HG02610 (cell line): ENCODE results near the gene HIP1R.

Experiments
- ATAC-seq: cut with Tn5 transposase; IDR thresholded peaks from one replicate; pipeline ENCODE4 v1.9.1; 2021; ENCODE audit warnings: mild to moderate bottlenecking, moderate library complexity; ENCODE audit not compliant: unreplicated experiment

HIP1R gene

DNA sequence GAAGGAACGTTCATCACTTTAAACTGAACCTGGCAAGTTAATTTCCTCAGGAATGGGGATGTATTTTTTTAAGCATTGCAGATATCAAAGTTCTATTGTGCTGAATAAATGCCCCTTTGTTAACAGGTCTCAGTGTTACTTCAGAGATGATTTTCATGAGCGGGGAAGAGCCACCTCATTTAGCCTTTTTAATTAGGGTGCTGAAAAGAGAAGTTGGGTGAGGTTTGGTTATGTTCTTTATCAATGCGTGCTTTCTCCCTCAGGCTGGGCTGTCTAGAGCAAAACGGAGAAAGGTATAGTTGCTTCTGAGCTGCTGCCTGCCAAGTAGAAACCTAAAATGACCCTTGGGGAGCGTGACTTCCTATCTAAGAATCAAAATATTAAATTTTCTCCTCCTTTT is 8.0 kb upstream of the HIP1R start:
- no peak for ATAC-seq

DNA sequence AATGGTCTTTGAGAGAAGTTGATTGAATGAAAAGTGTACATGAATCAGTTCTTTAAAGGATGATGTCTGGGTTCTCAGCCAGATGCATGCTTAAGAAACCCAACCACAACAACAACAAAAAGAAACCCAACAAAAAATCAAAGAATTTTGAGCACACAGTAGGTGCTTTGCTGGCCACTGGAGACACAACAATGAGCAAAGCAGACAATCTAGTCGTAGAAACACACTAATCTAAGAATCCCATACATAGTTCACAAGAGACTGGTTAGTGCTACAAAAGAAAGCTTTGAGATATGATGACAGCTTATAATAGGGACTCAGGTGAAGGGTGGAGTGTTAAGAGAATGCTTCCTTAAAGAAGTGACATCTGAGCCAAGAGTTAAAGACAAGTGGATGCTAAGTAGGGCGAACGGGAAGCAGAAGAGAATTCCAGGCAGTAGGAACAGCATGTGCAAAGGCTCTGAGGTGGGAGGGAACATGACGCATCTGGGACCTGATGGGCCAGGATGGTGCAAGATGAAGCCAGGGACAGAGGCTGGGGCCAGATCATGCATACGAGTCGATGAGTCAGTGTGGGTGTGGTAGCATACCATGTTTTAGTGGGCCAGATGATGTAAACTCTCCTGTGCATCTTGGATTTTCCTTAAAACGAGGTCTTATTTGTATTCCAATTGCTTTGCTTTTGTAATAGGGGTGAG is 4.6 kb upstream of the HIP1R start:
- no peak for ATAC-seq

DNA sequence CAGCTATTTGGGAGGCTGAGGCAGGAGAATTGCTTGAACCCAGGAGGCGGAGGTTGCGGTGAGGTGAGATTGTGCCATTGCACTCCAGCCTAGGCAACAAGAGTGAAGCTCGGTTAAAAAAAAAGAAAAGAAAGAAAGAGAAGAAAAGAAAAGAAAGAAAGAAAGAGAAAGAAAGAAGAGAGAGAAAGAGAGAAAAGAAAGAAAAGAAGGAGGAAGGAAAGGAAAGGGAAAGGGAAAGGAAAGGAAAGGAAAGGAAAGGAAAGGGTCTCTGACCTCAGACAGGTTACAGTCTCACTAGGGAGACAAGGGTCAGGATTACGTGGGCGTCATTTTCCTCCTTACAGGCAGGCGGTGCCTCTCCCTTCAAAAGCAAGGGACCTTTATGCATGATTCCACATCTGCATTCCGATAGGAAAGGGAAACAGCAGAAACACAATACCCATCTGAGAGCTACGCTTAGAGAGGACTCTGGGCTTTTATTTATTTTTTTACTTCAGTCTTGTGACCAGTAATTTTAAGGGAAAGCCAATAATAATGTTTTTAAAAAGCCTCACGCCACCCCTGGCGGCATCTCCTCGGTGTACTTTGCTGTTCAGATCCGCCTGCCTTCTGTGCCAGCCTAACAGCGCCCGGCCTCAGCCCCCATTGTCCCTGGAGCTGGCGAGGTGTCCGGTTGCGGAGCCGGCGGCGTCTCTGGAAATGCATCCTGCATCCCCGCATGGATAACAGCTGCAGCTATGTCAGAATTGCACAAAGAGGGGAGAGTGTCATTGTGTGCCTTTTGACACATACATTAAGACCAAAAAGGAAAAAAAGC is 945 bp upstream of the HIP1R start:
- no peak for ATAC-seq

DNA sequence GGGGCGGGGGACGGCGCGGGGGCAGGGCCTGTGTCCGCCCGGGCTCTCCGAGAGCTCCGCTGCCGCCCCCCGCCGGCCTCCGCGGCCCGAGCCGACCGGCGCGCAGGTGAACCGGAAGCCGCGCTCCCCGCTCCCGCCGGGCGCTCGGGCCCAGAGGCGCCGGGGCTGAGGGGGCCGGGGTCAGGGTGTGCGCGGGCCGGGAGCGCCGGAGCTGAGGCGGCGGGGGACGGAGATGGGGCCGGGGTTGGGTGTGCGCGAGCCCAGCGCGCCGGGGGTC is 431 bp downstream of the HIP1R start:
- no peak for ATAC-seq

DNA sequence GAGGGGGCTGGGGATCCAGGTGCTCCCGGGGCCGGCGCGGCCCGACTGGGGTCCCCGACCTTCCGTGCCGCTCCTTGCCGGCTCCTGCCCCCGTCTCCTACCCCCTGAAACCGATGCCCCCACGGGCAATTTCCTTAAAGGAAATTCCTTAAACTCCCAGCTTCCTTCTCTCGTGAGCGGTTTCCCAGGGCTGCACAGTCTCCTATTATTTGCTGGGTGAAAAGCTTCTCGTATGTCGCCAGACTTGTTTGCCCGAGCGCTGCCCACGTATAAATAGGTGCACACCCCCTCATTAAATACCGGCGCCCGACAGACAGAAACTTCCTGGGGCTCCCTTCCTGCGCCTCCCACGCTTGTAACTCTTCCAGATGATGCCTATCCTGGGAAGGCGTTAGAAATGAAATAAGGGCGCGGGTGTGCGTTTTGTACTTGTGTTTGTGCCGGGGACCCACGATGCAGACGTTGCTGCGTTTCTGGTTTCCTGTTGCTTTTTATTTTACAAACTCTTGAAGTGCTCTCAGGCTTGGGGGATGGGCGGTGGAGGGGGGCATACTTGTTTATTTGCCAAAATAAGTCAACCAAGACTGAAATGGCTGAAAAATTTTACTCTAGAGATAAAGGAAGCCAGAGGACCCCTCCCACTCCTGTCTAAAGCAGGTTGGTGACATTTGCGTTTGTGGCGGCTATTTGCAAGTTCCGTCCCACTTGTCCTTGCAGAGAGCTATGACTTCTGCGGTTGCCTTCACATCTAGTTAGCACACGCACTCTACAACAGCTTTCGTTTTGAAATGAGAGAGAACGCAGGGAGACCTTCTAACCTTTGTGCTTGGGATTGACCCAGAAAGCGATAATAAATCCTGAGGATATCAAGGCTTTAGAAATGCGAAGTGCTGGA is 1.0 kb downstream of the HIP1R start:
- ATAC-seq = peak; percentile 56

DNA sequence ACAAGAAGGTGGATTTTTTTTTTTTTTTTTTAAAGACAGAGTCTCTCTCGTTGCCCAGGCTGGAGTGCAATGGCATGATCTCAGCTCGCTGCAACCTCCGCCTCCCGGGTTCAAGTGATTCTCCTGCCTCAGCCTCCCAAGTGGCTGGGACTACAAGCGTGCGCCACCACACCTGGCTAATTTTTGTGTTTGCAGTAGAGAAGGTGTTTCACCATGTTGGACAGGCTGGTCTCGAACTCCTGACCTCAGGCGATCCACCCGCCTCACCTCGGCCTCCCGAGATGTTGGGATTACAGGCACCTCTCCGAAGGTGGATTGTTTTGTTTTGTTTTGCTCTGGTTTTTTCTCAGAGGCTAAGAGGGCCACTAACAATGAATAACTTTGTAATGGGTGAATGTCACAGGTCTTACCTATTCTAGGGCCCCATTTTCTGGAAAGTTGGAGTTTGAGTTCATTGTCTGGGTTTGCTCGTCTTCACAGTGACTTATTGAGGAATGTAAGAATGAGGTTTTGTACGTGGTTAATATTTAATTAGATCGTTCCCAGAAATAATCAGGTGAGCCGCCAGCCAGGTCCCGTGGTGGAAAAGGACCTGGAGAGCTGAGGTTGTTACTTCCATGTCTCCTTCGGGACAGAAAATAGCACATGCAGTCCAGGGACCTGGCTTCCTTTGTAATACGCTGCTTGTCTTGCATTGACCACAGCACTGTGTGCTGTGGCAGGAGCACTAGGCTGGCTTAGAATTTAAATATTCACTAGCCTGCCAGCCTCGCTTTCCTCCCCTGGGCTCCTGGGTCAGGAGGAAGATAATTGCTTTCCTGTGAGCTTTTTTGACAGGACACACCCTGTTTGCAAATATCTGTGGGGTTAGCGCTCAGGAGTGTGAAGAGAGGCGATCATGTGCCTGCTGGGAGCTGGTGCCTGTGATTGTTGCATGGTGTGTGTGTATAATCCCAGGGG is 2.3 kb downstream of the HIP1R start:
- ATAC-seq = no peak

DNA sequence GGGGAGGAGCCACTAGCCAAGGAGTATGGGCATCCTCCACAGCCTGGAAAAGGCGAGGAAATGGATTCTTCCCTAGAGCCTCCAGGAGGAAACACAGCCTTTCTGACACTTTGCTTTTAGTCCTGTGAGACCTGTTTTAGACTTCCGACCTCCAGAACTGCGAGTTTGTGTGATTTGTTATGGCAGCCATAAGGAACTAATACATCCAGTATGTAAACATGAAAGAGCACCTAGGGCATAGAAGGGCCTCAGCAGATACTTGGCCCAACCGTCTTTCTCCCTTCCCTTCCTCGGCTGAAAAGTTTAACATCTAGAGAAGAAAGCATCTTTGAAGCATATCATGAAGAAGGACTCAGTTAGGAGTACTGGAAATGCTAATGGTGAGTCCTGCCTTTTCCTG is 3.6 kb downstream of the HIP1R start:
- ATAC-seq = no peak

DNA sequence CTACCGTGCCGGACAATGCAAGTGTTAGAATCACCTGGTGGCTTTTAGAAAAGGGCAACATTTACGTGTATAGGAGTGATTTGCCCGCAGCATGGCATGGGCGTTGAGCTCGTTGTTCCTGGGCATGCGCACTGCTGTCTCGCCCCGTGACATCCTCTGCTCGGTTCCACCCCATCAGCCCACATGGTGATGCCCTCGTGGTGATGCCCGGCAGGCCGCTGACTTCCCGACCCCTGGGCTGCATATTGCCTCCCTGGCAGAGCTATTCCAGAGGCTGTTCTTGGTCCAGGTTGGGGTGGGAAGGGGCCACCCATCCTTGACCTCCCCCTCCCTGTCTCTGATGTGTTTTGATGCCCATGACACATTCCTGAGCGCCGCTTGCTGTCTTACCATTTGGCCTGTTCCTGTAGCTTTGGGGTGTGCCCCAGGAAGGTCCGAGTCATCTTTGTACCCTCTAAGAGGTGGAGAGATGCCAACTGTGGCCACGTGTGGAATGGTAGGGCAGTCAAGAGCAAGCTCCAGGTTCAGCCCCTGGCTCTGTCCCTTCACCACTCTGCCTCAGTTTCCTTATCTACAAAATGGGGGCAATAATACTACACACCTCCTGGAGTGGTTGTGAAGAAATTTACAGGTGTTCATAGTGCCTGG is 4.8 kb downstream of the HIP1R start:
- no peak for ATAC-seq

DNA sequence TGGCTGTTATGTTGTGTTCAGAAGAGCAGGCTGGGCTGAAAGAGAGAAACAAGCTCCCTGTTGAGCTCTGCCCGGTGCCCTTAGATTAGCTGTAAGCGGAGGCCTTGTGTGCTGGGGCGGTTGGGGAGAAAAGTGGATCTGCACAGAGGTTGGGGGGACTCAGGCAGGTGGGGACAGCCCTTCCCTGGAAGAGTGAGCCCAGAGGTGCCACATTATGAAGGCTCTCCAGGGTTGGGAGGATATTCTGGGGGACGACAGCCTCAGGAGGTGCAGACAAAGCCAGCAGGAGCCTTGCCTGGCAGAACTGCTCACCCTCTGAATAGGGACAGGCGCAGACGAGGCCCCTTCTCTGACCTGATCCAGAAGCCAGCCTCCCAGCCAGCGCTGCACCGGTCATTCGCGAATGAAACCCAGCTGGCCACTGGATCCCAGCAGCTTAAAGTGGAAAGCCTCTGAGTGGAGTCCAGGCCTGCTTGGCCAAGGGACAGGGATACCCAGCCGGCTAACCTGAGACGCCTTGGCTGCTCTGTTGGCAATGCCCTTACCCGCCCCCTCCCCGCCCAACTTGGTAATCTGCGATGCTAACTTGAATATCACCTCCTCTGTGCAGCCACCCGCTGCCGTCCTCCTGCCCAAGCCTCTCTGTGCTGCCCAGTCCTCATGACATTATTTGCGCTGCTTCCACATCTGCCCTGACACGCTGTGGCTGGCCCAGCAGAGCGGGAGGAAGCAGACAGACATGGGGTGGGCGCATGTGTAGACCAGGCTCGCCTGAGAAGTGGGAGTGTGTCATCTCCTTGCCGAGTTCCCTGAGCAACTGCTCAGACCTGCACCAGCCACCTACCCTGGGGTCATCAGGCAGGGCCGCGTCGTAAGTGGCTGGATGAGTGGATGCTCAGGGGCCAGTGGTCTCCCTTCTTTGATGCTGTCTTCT is 5.6 kb downstream of the HIP1R start:
- ATAC-seq = no peak

DNA sequence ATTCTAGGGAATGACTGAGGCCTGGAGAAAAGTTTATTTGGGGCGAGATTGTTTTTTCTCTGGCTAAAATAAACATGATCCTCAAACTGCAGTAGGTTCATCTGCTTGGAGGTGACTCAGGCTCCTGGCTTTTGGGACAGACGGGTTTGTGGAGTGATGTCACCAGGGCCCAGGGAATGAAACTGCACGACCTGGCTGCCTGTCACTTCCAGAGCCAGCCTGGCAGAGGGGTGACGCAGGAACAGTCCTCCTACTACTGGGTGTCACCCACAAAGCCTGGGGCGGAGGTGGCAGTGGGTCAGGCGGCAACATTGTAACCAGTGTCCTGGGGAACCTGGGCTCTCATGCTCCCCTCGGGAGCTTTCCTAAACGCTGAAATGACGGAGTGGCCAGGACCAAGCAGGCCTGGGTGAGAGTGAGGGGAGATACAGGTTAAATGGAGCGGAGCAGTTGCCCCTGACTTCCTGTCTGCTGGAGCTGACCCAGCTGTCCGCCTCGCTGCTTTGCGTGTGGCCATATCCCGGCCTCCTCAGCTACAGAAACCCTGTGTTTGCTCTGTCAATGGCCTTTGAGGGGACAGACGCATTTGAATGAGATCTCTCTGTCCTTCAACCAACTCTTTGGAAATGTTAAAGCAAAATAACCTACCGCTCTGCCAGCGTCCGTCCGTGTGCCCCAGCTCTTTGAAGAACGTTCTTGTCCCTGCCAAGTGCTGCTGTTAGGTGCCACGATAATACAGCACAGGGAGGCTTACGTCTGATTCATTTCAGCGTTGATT is 6.5 kb downstream of the HIP1R start:
- ATAC-seq = no peak

DNA sequence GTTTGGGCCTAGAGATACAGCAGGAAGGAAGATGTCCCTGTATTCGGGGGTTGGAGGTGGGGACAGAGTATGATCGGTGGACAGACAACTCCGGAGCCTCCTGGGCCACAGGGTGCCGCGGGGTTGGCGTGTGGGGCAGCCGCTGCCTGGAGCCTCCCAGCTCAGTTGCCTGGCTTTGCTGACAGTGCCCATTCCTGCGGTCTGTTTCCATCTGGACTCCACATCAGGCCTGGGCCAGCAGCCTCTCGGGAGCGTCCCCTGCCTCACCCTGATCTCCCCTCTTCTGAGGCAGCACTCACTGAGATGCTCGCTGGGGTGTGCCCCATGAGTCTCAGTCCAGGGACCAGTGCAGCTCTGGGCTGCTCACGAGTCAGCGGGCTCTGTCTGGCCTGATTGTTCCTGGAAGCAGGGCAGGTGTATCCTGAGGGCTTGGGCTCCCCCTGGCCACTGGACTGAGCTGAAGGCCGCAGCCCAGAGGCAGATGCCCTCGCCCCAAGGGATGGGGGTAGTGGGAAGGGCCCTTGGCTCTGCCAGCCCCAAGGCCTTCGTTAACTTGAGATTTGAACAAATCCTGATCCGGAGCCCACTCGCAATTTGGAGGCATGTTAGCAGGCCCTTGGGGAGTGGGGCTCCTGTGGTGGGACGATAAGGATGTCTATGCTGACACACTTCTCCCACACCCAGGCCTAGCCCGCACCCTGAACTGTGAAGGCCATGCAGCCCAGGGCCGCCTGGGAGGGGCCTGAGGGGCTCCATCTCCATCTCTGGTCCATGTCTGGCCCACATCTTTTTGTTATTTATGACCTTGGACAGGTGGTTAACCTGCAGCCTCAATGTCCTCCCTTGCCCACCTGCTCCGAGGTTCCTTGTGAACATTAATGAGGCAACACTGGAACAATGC is 7.5 kb downstream of the HIP1R start:
- no peak for ATAC-seq

DNA sequence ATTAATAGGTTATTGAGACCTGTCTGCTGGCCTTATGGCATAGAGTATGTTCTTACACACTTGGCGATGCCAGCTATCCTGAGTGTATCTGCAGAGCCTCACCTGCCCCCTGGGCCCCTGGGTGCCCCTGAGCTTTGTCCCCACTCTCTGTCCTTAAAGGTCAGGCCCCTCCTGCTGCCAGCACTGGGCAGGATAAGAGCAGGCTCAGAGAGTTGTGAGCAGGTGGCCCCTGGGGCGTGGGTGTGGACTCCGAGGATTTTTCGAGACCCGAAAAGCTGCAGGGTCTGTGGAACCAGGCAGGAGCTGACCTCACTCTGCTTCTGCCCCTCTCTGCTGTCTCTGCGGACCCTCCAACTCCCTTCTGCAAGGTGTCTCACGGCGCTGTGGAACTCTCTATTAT is 8.2 kb downstream of the HIP1R start:
- ATAC-seq = no peak

DNA sequence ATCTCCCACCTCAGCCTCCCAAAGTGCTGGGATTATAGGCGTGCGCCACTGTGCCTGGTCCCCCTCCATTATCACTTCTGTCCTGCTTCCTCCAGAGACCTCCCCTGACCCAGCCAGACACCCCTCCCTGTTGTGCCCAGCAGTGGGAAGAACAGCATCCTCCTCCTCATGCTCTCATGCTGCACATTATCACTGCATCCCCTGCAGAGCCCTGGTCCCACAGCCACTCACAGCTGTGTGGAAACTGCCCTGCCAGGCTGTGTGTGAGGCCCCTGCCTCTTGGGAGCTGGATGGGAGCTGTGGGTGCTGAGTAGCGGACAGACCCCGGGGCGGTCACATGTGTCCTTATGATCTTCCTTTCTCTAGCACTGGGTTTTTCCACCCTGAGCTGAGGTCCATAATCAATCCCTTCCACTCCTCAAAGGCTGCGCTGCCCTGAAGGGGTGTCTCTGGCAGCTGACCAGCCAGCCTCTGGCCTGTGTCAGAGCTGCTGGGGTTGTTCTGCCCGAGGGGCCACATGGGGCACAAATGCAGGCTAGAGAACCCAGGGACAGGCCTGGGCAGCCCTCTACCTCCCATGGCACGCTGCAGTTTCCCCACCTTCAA is 9.2 kb downstream of the HIP1R start:
- no peak for ATAC-seq

DNA sequence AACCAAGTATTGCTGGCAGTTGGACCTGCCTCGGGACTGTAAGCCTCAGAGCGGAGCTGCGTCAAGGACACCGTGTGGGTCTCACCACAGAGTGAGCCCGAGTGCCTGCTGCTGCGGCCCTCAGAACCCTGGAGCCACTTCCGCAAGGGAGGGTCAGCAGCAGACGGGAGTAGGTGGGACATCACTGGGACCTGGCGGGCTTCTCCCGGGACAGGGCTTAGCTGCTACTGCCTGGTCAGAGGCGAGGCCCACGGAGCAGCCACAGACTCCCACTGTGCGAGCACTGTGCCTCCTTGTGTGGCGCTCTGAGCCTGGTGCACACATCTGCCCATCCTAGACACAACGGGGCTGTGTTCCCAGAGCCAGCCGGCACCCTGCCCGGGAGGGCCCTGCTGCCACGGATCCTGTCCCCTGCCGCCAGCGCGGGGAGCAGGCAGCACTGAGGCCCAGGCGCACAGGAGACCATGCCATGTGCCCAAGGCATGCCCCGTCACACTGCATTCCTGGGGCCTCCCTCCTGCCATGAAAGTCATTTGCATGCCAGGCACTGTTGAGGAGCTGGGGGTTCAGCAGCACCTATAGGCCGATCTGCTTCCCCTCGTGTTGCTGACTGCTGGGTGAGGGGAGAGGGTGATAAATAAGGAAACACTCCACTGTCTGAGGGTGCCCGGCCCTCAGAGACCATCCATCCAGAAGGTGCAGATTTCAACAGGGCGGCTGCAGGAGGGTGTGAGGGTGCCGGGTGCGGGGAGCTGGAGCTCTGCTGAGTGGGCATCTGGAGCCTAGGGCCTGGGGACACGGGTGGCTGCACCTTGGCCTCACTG is 10.0 kb downstream of the HIP1R start:
- no peak for ATAC-seq

DNA sequence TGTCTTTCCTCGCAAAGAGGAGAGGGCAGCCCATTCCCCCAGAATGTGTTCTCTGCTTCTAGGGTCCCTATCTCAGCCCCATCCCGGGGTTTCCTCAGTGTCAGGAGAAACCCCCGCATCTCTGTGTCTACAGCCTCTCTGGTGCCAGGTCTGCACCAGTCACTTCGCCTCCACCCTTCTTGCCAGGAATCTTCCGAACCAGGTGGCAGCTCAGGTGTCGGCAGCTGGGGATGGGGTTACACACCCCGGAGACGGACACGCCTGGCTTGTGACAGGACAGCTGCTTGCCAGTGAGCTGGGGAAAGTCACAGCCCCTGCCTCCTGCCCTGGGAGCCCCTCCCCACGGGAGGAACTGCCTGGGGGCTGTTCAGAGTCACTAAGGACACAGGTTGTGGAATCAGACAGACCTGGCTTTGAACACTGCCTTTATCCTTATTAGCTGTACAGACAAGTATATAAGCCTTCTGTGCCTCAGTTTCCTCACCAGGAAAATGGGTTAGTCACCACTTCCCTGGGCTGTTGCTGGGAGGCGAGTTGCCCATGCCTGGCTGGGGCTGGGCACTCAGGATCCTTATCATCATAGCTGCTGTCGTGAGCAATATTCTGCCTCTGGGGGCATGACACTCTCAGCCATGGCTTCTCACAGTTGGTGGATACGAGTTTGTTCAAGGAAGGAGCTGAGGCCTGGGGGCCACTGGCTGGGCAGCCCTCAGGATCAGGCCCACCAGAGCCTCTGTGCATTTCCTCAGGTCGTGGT is 10.8 kb downstream of the HIP1R start:
- no peak for ATAC-seq
